Left colon (tissue), 2 donors: ENCODE data around the gene SHLD1. TPM values are rescaled to one million over a fixed set of nuclear protein-coding genes. Genes with fewer than 3 reads are reported as not detected.

ENCODE experiments used
- ATAC-seq: fragments of 200-7000 bp; cut with Tn5 transposase; one replicate; pipeline ENCODE4 v1.9.1; 2020; ENCODE audit warnings: mild to moderate bottlenecking, moderate library complexity
- DNase-seq, 2 donors: peaks; one replicate each; pipeline ENCODE4 v3.0.0-alpha.2; 2020
- intact Hi-C, 2 donors: fragments of 100-400 bp; cut with DNase I in 1 of 2; cut with micrococcal nuclease in 1 of 2; formaldehyde crosslinking; loops; one replicate each; pipeline versions ENCODE4 v1.11.2 to v1.14.0; 2022; cut with DNase I, micrococcal nuclease
- total RNA-seq, 2 donors: library from RNA; stranded (reverse); fragmentation: NEBNext Ultra II Directional; extraction: Animal tissue kit (Norgen Biotek cat#: 25700); gene quantifications; one replicate each; pipeline ENCODE4 v1.2.1, GENCODE V29; 2021
- donor health status: DM: no; HTN: no; CAD: no.
- donor health status: DM: yes; HTN: yes; CAD: no.

Gene SHLD1
- total RNA-seq, 2 donors from 2014 or later = 8.1 to 10.5 TPM

GRCh38 chr20:5834436-5835005, 84.3 kb downstream of the SHLD1 start:
- ATAC-seq (no peak), DNase-seq (no peak)
- intact Hi-C loops = no loop called here

DNA sequence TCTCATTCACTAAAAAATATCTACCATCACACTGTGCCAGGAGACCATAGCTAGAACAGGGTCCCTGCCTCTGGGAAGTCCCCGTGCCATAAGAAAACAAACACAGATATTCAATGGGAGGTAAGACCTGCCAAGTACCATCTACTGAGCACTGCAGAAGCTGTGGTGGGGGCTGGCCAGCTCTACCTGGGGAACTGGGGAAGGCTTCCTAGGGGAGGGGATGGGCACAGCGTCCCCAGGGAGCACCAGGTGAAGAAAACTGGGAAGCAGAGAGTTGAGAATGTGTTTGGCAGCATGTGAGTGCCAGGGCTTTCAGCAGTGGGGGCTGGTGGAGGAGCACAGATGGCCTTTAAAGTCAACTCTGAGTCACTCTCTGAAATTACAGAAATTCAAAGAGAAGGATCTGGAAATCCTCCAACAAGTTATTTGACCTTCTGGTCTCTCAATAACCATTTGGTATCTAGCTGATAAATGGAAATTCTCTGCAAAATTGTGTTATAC, 85.2 kb downstream of the SHLD1 start:
- intact Hi-C loops = no loop called here
- DNase-seq (no peak), ATAC-seq (no peak)

- no peak for DNase-seq
- no peak for ATAC-seq
- intact Hi-C loops = no loop called here
Observed at GRCh38 chr20:5835871-5836270, 85.7 kb downstream of the SHLD1 start.

GRCh38 chr20:5836569-5836968, 86.4 kb downstream of the SHLD1 start:
- ATAC-seq (no peak), DNase-seq (no peak)
- intact Hi-C loops = no loop called here

- DNase-seq (no peak), ATAC-seq (no peak)
- intact Hi-C loops = no loop called here
Observed at GRCh38 chr20:5840411-5841002, 90.3 kb downstream of the SHLD1 start.

DNA sequence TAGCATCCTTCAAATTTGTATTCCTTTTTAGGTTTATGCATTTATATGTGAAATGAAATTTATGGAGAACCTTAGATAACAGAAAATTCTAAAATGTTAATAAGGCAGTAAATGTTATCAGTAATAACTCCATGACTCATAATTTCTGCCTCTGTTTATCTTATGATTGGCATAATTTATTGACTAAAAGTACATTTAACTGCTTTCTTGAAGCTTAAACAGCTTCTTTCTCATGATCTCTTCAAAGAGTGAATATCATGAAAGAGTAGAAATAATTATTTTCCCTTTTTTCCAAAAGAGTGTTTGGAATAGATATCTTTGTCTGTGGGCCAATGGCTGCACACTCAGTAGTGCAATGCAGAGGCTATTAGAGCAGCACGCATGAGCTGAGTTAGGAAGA, 91.3 kb downstream of the SHLD1 start:
- DNase-seq (no peak), ATAC-seq (no peak)
- intact Hi-C loops = no loop called here

DNA sequence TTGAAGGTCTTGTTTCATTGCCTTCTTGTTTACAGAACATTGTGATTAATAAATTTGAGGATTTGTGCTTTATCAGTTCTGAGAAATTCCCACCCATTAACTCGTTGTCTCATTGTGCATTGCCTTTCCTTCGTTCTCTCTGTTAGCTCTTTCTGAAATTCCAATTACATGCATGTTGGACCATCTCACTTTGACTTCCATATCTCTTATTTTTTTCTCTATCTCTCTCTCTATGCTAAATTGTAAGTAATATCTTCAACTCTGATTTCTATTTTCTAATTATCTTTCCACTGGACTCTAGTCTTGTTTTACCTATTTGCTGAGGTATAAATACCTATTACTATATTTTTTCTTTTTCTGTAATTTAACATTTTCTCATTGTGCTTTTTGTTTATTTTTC, 92.3 kb downstream of the SHLD1 start:
- ATAC-seq = no peak
- DNase-seq = no peak
- intact Hi-C loops = no loop called here

DNA sequence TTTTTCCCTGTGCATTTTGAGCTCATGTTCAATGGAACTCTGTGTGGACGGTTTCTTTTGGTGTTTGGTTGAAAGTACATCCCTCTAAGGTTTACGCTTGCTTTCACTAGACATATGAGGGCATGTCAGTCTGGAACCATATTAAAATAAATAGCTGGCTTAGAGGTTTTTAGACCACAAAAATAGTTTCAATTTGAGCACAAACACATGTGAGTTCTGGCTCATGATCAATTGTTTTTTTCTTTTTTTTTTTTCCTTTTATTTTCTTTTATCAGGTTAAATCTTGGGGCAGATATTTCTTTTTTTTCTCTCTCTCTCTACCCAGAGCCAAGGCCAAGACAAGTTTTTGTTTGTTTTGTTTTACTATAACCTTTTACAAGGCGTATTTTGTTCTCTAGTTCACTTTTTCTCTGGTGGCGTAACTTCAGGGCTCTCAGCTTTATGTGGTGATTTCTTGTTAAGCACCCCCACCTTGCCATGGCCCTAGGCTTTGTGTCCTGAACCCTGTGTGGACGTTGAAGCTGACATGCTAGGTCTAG, 92.9 kb downstream of the SHLD1 start:
- DNase-seq = no peak
- intact Hi-C loops = no loop called here
- no peak for ATAC-seq

DNA sequence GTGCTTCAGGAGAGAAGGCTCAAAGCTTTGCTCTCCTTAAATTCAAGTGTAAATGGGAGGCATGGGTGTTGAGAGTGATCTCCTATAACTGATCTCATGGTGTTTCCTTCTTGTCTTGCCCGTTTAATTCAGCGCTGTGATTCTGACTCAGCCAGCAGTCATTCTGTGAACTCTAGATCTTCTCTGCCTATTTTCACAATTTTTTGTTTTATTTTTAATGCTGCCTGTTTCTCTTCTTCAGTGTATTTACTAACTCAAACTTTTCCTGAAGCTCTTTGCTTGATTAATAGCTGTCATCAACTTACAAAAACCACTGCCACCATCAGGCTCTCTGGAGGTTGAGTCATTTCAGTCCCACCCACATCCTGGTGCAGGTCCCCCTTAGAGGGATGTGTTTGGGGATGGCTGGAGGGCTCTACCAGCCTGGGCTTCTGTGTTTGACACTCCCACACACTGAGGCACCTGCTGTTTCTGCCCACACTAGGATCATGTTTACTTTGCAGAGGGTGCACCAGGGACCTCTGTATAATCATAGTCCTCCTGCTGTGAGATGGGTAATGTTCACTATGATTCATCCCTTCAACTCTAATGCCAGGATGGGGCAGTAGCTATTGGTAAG, 94.0 kb downstream of the SHLD1 start:
- ATAC-seq = no peak

DNA sequence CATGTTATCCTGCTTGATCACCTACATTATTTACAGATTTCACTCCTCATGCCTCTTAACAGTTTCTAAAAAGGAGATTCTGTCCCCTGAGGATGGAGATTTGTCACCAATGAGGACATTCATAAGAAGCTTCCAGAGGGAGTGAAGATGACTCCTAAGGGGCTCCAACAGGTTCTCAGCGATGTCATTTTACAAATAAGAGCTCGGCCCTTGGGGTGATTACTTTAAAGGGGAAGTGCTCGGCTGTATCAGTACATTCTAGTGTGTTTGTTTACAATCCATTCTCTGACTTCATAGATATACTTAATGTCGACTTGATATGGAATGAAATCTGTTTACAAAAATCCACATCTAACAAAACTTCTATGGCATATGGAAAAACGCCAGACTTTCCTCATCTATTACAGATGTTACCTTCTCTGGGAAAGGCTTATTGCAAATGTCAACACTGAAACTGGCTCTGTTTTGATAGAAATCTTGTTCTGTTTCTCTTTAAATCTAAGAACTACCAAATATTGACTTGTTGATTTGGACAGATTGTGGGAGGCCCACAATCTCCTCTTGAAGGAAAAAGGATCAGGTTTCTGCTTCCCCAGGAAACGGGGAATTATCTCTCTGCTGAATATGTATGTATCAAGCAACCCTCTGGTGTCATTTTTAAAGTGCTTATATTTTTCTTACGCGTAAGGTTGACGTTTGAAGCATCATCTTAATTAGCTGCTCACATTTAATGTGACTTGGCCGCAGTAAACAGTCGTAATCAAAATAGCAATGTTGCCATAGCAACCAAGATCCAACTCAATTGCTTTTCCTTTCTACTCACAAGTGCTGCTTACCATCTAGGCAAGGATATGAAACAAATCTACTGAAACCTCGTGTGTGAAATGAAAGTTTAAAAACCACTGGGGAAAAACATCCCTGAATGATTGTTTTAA, 95.7 kb downstream of the SHLD1 start:
- intact Hi-C loops = no loop called here
- ATAC-seq (no peak), DNase-seq (no peak)

More for the DNA sequence above, 94.0 kb downstream of the SHLD1 start:
- intact Hi-C loops = no loop called here
- no peak for DNase-seq

- ATAC-seq = no peak
- DNase-seq = no peak
Observed at GRCh38 chr20:5848711-5849505, 98.7 kb downstream of the SHLD1 start.

GRCh38 chr20:5855939-5856338, 105.7 kb downstream of the SHLD1 start:
- ATAC-seq (no peak), DNase-seq (no peak)
- intact Hi-C loops = no loop called here

More at GRCh38 chr20:5848711-5849505, 98.7 kb downstream of the SHLD1 start:
- intact Hi-C loops = no loop called here

- intact Hi-C loops = no loop called here
- no peak for DNase-seq
- ATAC-seq = no peak
Observed at GRCh38 chr20:5859608-5860007, 109.4 kb downstream of the SHLD1 start.

DNA sequence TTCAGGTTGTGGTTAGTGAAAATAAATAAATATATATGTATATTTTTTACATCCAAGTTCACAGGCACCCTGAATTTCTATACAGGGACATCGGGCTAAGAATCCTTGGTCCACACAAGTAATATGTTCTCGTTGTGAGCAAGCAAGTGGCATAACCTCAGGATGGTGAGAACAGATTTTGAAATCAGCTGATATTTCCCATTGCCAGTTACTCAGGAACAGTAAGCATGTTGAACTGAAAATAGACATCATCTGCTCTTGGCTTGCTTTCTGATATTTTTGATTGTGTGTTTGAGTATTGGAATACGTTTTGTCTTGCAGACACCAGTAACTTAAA, 112.5 kb downstream of the SHLD1 start:
- intact Hi-C loops = no loop called here
- no peak for DNase-seq
- no peak for ATAC-seq

DNA sequence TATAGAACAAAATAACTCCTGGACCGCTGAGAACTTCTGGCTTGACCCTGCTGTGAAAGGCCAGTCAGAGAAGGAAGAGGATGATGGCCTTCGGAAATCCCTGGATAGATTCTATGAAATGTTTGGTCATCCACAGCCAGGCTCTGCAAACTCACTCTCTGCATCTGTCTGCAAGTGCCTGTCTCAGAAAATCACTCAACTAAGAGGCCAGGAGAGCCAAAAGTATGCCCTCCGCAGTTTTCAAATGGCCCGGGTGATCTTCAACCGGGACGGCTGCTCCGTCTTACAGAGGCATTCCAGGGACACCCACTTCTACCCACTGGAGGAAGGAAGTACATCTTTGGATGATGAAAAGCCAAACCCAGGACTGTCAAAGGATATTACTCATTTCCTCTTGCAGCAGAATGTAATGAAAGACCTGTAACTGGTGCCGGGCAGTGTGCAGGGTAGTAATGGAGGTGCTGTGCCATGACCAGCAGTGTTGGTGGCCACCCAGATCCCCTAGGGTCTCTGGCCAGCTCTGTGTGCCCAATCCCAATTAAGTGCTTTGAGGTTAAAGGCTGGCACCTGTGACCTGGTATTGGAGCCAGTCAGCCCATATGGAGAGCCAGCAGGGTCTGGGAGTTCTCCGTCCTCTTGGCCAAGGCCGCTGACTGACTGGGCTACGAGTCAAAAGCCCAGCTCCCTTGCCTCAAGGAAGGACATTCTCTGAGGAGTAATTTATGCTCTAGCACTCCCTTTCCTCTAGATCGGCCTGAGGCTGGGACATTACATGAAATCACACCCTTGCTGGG, 113.0 kb downstream of the SHLD1 start:
- intact Hi-C loops = no loop called here
- DNase-seq (no peak), ATAC-seq (no peak)

- no peak for DNase-seq
- intact Hi-C loops = no loop called here
- no peak for ATAC-seq
Observed at GRCh38 chr20:5864428-5864827, 114.2 kb downstream of the SHLD1 start.

DNA sequence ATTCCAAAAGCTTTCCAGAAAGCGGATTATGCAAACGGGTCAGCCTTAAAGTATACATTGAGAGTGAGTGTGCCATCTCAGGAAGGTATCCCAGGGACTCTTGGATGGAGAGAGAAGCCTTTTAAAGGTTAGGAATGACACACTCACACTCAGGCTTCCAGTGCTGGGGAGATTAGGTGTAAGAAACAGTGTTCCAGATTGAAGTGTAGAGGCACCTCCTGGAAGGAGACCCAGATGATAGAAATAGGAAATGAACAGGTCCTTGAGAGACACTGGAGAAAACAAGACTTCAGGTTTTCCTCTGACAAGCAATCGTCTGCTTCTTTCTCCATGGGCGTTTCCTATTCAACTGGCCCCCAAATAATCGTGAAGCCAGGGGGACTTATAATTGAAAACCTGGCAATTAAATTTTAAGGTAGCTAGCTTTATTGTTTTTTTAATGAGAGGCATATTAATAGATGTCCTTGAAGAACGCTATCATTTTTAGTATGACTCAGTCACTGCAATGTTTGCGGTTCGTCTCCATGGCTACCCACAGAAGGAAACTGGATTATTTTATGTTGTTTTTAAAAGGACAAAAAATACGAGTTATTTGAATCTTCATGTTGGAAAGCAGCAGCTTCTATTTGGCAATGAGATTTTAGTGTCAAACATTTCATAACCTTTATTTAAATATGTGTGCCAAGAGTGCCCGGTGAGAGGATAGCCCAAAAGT, 114.8 kb downstream of the SHLD1 start:
- ATAC-seq = no peak
- no peak for DNase-seq
- intact Hi-C loops = no loop called here
